ENCODE results near the gene C17orf58.

- no peak for TF ChIP-seq CTCF (conservative IDR thresholded peaks at IDR 0.05; ENCODE audit: low read depth in 2 of 2)
- no peak for TF ChIP-seq EZH2 (IDR thresholded peaks at IDR 0.05; ENCODE audit: low read depth, unreplicated experiment)
- TF ChIP-seq CREB1 (CRISPR knock-in tag; IDR thresholded peaks at IDR 0.05; ENCODE audit: low read depth): no peak
- TF ChIP-seq POLR2AphosphoS5 (IDR thresholded peaks at IDR 0.05; ENCODE audit: low read depth): no peak
- no peak for TF ChIP-seq ZNF331 (CRISPR knock-in tag; IDR thresholded peaks at IDR 0.05; ENCODE audit: low read depth)
- TF ChIP-seq REST (IDR thresholded peaks at IDR 0.05; ENCODE audit: unreplicated experiment): no peak
- no peak for TF ChIP-seq EZH2phosphoT487 (IDR thresholded peaks at IDR 0.05; ENCODE audit: unreplicated experiment)
- TF ChIP-seq ZNF114 (CRISPR knock-in tag; IDR thresholded peaks at IDR 0.05): no peak
- no peak for TF ChIP-seq ETS1 (IDR thresholded peaks at IDR 0.05)
- TF ChIP-seq JUNB (IDR thresholded peaks at IDR 0.05; ENCODE audit: unreplicated experiment): no peak
- no peak for TF ChIP-seq NANOG (IDR thresholded peaks at IDR 0.05; ENCODE audit: borderline replicate concordance)
Observed at GRCh38 chr17:67983383-67983688, 12.9 kb downstream of the C17orf58 start.
